ENCODE measurements around the gene GLYAT.

DNA sequence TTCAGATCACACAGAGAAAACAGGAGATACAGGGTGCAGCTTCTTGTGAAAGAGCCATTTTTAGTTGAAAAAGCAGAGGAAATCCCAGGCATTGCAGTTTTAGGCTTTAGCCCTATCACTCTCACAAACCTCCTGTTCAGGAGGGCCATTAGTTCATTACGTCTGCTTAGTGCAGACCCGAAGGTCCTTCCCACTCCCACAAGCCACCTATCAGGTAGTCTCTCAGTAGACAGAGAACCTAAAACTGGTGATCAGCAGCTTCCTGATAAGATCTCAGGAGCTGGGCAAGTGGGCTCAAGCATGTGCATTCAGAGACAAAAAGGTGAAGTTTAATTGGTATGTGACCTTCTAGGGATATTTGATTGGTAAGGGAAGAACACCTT, 4.3 kb downstream of the GLYAT start:
- no peak for TF ChIP-seq POLR2A (IDR thresholded peaks at IDR 0.05)
- TF ChIP-seq, protein P1, sequence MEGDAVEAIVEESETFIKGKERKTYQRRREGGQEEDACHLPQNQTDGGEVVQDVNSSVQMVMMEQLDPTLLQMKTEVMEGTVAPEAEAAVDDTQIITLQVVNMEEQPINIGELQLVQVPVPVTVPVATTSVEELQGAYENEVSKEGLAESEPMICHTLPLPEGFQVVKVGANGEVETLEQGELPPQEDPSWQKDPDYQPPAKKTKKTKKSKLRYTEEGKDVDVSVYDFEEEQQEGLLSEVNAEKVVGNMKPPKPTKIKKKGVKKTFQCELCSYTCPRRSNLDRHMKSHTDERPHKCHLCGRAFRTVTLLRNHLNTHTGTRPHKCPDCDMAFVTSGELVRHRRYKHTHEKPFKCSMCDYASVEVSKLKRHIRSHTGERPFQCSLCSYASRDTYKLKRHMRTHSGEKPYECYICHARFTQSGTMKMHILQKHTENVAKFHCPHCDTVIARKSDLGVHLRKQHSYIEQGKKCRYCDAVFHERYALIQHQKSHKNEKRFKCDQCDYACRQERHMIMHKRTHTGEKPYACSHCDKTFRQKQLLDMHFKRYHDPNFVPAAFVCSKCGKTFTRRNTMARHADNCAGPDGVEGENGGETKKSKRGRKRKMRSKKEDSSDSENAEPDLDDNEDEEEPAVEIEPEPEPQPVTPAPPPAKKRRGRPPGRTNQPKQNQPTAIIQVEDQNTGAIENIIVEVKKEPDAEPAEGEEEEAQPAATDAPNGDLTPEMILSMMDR (IDR thresholded peaks at IDR 0.05): no peak

All from right lobe of liver (tissue), 4 donors.